Fibroblast of lung (primary cell): ENCODE measurements around the gene RNF157.

Source experiments
- EZH2 ChIP-seq: IDR thresholded peaks from 2 replicates; pipeline ENCODE4 v1.5.1; 2012; ENCODE audit warnings: low read length, control low read depth, mild to moderate bottlenecking; ENCODE audit errors: missing control alignments
- TF ChIP-seq, protein P1 (sequence below), 2 donors: IDR thresholded peaks in 1 of 2; conservative IDR thresholded peaks in 1 of 2; 1 replicate in 1 of 2; 2 replicates in 1 of 2; pipeline ENCODE4 v1.5.1; 2011 to 2012; ENCODE audit warnings: low read length in 2 of 2, control low read depth in 1 of 2, inconsistent platforms in 1 of 2, low read depth in 1 of 2, mild to moderate bottlenecking in 1 of 2

DNA sequence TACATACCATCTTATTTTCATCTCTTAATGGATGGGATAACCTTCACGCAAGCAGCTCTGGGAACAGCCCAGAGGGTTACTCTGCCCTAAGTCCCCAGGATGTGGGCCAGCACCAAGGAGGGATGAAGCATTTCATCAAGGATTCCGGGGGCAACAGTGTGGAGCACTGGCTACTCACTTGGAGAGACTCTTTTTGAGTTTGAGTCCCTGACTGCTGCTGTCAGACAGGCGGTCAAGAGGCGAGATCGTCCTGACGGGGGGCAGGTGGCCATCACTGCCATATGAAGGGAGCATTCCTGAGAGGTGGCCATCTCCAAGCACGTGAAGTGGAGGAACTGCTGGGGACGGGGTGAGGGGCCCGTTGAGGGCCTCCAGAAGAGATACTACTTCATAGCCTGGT is 81.1 kb downstream of the RNF157 start:
- TF ChIP-seq, protein P1, sequence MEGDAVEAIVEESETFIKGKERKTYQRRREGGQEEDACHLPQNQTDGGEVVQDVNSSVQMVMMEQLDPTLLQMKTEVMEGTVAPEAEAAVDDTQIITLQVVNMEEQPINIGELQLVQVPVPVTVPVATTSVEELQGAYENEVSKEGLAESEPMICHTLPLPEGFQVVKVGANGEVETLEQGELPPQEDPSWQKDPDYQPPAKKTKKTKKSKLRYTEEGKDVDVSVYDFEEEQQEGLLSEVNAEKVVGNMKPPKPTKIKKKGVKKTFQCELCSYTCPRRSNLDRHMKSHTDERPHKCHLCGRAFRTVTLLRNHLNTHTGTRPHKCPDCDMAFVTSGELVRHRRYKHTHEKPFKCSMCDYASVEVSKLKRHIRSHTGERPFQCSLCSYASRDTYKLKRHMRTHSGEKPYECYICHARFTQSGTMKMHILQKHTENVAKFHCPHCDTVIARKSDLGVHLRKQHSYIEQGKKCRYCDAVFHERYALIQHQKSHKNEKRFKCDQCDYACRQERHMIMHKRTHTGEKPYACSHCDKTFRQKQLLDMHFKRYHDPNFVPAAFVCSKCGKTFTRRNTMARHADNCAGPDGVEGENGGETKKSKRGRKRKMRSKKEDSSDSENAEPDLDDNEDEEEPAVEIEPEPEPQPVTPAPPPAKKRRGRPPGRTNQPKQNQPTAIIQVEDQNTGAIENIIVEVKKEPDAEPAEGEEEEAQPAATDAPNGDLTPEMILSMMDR (conservative IDR thresholded peaks at IDR 0.05 in 1 of 2, IDR thresholded peaks at IDR 0.05 in 1 of 2; ENCODE audit: low read depth in 1 of 2, low read length in 2 of 2) = no peak
- no peak for TF ChIP-seq EZH2
